ENCODE measurements around the gene ECI2.
"Not testable (repeated sequence)": the region's sequence is repeated elsewhere in the genome, so short reads cannot be mapped to it uniquely, and the experiment has no call there.

The ECI2 gene

DNA sequence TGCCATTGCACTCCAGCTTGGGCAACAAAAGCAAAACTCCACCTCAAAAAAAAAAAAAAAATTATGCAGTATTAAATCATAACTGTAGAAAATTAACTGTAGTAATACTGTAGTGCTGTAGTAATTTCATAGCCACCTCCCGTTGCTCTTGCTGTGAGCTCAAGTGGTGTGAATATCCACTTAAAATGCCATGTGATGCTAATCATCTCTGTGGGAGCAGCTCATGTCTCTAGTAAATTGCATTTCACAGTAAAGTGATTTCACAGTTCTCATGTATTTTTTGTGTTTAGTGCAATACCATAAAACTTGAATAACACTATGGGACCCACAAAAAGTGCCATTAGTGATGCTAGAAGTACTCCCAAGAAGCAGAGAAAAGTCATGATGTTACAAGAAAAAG is 42.1 kb downstream of the ECI2 start:
- no peak for DNase-seq

DNA sequence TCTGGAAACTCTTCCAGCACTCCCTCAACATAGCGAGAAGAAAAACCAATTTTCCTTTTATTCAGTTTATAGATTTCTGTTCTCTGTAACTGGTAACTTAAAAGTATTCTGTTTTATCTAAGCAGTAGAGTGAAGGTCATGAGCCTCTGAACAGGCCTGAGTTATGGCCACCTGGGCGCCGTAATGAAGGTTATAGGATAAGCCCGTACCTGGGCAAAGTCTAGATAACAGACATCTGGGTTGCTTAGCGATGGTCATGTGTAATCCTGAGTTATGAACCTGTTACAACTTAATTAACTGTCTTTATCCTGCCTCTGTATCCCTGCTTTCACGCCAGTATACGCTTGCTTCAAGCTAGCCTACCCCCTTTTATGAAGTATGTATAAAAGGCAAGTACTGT is 43.4 kb downstream of the ECI2 start:
- no peak for DNase-seq

- DNase-seq = not testable (repeated sequence)
Observed at GRCh38 chr6:4090043-4090442, 45.3 kb downstream of the ECI2 start.

DNA sequence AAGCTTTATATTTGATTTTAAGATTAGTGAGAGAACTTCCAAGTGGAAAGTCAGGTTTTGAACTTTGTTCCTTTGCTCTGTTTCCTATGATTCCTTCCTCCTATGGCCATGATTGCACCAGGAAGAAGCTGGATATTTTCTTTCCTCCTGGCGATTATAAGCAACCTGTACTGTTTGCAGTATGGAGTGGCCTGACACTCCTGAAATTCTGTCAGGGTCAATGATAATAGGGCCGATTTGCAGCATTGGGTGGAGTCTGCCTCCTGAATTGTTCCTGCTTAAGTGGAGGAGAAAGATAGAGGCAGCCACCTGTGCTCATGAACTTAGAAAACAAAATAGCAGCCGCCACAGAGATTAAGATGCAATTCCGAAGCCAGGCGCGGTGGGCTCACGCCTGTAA is 46.7 kb downstream of the ECI2 start:
- DNase-seq = no peak

DNA sequence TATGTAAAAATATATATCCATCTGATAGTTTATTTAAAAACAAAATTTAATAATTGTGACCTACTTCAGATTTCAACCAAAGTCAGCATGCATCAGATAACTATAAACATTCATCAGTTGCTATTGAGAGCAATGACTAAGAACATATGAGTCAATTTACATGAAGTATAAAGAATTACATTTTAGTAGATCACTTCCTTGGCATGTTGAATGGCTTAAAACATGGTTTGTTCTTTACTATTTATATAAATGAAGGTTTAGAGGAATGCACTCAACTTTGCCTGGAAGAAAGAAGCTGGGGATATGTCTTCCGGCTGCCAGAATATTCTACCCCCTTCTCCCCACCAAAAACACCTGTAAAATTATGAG is 50.1 kb downstream of the ECI2 start:
- no peak for DNase-seq

GRCh38 chr6:4084444-4085331 is 50.7 kb downstream of the ECI2 start:
- no peak for DNase-seq

GRCh38 chr6:4078691-4079471 is 56.5 kb downstream of the ECI2 start, which contains the start of gene FAM217A:
Gene FAM217A, minus strand, starts transcription at chr6:4079137. Its CDS starts 1,723 bp downstream, at chr6:4077414.
- DNase-seq = no peak

DNA sequence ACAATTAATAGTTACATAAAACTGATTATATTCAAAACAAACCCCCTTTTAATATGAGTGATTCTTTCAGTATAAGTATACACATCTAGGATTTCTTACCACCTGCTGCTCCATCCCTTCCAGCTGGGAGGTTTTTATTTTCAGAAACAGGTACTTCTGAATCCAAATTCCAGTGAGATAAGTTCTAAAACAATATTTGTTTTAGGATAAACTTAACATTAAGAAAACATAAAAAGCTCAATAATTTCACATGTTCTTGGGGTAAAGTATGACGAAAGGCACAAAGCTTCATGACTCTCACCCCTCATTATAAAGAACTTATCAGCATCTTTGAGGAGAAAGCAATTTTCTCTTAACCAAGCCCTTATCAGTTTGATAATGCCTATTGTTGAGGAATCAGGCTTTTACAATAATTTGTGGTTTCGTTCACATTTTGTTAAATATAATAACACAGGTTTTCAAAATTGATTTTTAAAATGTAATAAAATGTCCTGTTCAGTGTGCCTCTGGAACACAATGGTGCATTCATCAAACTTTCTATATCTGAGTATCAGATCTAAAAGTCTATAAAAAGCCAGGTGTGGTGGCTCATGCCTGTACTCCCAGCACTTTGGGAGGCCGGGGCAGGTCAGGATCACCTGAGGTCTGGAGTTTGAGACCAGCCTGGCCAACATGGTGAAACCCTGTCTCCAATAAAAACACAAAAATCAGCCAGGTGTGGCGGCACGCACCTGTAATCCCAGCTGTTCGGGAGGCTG is 60.7 kb downstream of the ECI2 start:
- no peak for DNase-seq

DNA sequence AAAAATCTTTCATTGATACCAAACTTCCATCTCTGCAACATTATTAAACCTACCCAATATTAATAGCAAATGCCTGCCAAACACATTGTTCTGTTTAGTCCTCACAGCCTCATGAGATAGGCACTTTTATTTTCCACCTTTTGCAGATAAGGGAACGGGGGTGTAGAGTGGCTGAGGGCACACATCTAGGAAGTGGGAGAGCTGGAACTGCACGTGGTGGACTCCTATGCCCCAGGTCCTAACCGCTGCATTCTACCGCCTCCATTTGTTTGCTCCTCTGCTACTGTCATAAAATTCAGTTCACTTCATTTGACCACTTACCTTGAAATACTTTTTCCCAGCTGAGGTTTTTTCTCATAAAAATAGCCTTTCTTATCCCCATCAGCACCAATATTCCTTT is 64.0 kb downstream of the ECI2 start:
- DNase-seq = no peak

GRCh38 chr6:4069199-4069598 is 66.2 kb downstream of the ECI2 start:
- no peak for DNase-seq

GRCh38 chr6:4067673-4068072 is 67.7 kb downstream of the ECI2 start:
- no peak for DNase-seq

- no peak for DNase-seq
Observed at GRCh38 chr6:4066029-4066755, 69.2 kb downstream of the ECI2 start.
